ENCODE data around the gene ARHGAP25. TPM values are rescaled to one million over a fixed set of nuclear protein-coding genes. Genes with fewer than 3 reads are reported as not detected.

ARHGAP25 gene
- total RNA-seq, 1 donor = under 0.01 TPM

- Histone ChIP-seq H3K4me3 (ENCODE audit: insufficient read depth, low read length) (no peak overlapping the region), H3K79me2 (ENCODE audit: insufficient read depth, low read length) (no peaks in the 10 kb centered on the region), H3K9me3 (ENCODE audit: low read depth, low read length) (no peaks in the 10 kb centered on the region), H3K27me3 (ENCODE audit: insufficient read depth, low read length) (peaks cover 25% of the 10 kb centered on the region), H4K20me1 (ENCODE audit: insufficient read depth, low read length) (no peaks in the 10 kb centered on the region), H2AFZ (ENCODE audit: low read length) (no peak overlapping the region), H3K4me2 (ENCODE audit: insufficient read depth, low read length) (no peak overlapping the region), H3K36me3 (ENCODE audit: insufficient read depth, low read length) (no peaks in the 10 kb centered on the region), H3K4me1 (ENCODE audit: insufficient read depth, low read length) (no peaks in the 10 kb centered on the region), H3K27ac (ENCODE audit: low read depth, low read length) (no peak overlapping the region)
- TF ChIP-seq CTCF (IDR thresholded peaks at IDR 0.05; ENCODE audit: extremely low read depth, low read depth, low read length) = no peak
- no peak for DNase-seq (ENCODE audit: insufficient read length, low spot score, missing footprints)
Measured at GRCh38 chr2:68706637-68707036, 28.0 kb upstream of the ARHGAP25 start.

- Histone ChIP-seq H3K27ac (ENCODE audit: low read depth, low read length) (no peak overlapping the region), H4K20me1 (ENCODE audit: insufficient read depth, low read length) (no peaks in the 10 kb centered on the region), H3K4me2 (ENCODE audit: insufficient read depth, low read length) (no peak overlapping the region), H3K9me3 (ENCODE audit: low read depth, low read length) (no peaks in the 10 kb centered on the region), H3K4me3 (ENCODE audit: insufficient read depth, low read length) (no peak overlapping the region), H3K79me2 (ENCODE audit: insufficient read depth, low read length) (no peaks in the 10 kb centered on the region), H3K4me1 (ENCODE audit: insufficient read depth, low read length) (no peaks in the 10 kb centered on the region), H3K36me3 (ENCODE audit: insufficient read depth, low read length) (no peaks in the 10 kb centered on the region), H2AFZ (ENCODE audit: low read length) (no peak overlapping the region), H3K27me3 (ENCODE audit: insufficient read depth, low read length) (peaks cover 22% of the 10 kb centered on the region)
- no peak for TF ChIP-seq CTCF (IDR thresholded peaks at IDR 0.05; ENCODE audit: extremely low read depth, low read depth, low read length)
- no peak for DNase-seq (ENCODE audit: insufficient read length, low spot score, missing footprints)
Measured at GRCh38 chr2:68708629-68709028, 26.0 kb upstream of the ARHGAP25 start.

GRCh38 chr2:68709421-68709911 lies 25.1 kb upstream of the ARHGAP25 start:
- Histone ChIP-seq H3K9me3 (ENCODE audit: low read depth, low read length) (no peaks in the 10 kb centered on the region), H3K36me3 (ENCODE audit: insufficient read depth, low read length) (no peaks in the 10 kb centered on the region), H3K27me3 (ENCODE audit: insufficient read depth, low read length) (peaks cover 22% of the 10 kb centered on the region), H3K27ac (ENCODE audit: low read depth, low read length) (no peak overlapping the region), H3K79me2 (ENCODE audit: insufficient read depth, low read length) (no peaks in the 10 kb centered on the region), H4K20me1 (ENCODE audit: insufficient read depth, low read length) (no peaks in the 10 kb centered on the region), H3K4me1 (ENCODE audit: insufficient read depth, low read length) (no peaks in the 10 kb centered on the region), H3K4me2 (ENCODE audit: insufficient read depth, low read length) (peak overlapping the region; percentile 50), H2AFZ (ENCODE audit: low read length) (peak overlapping the region; percentile 72), H3K4me3 (ENCODE audit: insufficient read depth, low read length) (no peak overlapping the region)
- peak; percentile 62 for DNase-seq (ENCODE audit: insufficient read length, low spot score, missing footprints)
- peak; percentile 76 for TF ChIP-seq CTCF (IDR thresholded peaks at IDR 0.05; ENCODE audit: extremely low read depth, low read depth, low read length)

GRCh38 chr2:68710336-68710735 lies 24.3 kb upstream of the ARHGAP25 start:
- Histone ChIP-seq H3K9me3 (ENCODE audit: low read depth, low read length) (no peaks in the 10 kb centered on the region), H3K27me3 (ENCODE audit: insufficient read depth, low read length) (peaks cover 20% of the 10 kb centered on the region), H3K4me2 (ENCODE audit: insufficient read depth, low read length) (no peak overlapping the region), H3K27ac (ENCODE audit: low read depth, low read length) (no peak overlapping the region), H3K36me3 (ENCODE audit: insufficient read depth, low read length) (no peaks in the 10 kb centered on the region), H3K4me1 (ENCODE audit: insufficient read depth, low read length) (no peaks in the 10 kb centered on the region), H3K79me2 (ENCODE audit: insufficient read depth, low read length) (no peaks in the 10 kb centered on the region), H2AFZ (ENCODE audit: low read length) (no peak overlapping the region), H4K20me1 (ENCODE audit: insufficient read depth, low read length) (no peaks in the 10 kb centered on the region), H3K4me3 (ENCODE audit: insufficient read depth, low read length) (no peak overlapping the region)
- no peak for DNase-seq (ENCODE audit: insufficient read length, low spot score, missing footprints)
- TF ChIP-seq CTCF (IDR thresholded peaks at IDR 0.05; ENCODE audit: extremely low read depth, low read depth, low read length) = no peak

All from osteoblast (primary cell).